T-helper 2 cell treated with Interferon-gamma antibody and Interleukin-4, amounts not matched to agents 100 ng/mL and 5 ng/mL, for 36 hours (primary cell): Measurements from ENCODE around the gene VPS13D. TPM values are rescaled to one million over a fixed set of nuclear protein-coding genes. Genes with fewer than 3 reads are reported as not detected.
"Not testable (repeated sequence)": the region's sequence is repeated elsewhere in the genome, so short reads cannot be mapped to it uniquely, and the experiment has no call there.

Source experiments
- intact Hi-C: fragments of 100-400 bp; cut with micrococcal nuclease; formaldehyde crosslinking; loops from one replicate; pipeline ENCODE4 v1.15.1; 2023
- total RNA-seq: library from RNA; stranded (reverse); gene quantifications from 2 replicates; pipeline ENCODE4 v1.2.3, GENCODE V29; 2022

Gene VPS13D
- total RNA-seq, 1 donor from 2014 or later, result 30.9 TPM

GRCh38 chr1:12443151-12443550 is 213.3 kb downstream of the VPS13D start:
- intact Hi-C loops, result no loop called here

GRCh38 chr1:12444329-12444841 is 214.6 kb downstream of the VPS13D start:
- intact Hi-C loops, result no loop called here

GRCh38 chr1:12445257-12445656 is 215.4 kb downstream of the VPS13D start:
- intact Hi-C loops, result no loop called here

GRCh38 chr1:12446593-12446992 is 216.8 kb downstream of the VPS13D start:
- intact Hi-C loops, result no loop called here

GRCh38 chr1:12447307-12447706 is 217.5 kb downstream of the VPS13D start:
- intact Hi-C loops, result no loop called here

- intact Hi-C loops, result loop anchor here (2.0 kb wide), 2 partner anchors 13 to 63 kb away; no protein-coding TSS in a partner anchor
These were observed 218.1 kb downstream of the VPS13D start for GRCh38 chr1:12447849-12448312.

GRCh38 chr1:12448746-12449177 is 218.9 kb downstream of the VPS13D start:
- intact Hi-C loops, result loop anchor here (1.0 to 2.0 kb wide), 5 partner anchors 10 to 170 kb away; partner anchors contain the start of gene DHRS3

- intact Hi-C loops, result no loop called here
These were observed 220.4 kb downstream of the VPS13D start for GRCh38 chr1:12450090-12450755.

GRCh38 chr1:12450756-12451559 is 221.1 kb downstream of the VPS13D start:
- intact Hi-C loops, result no loop called here

- intact Hi-C loops, result no loop called here
These were observed 221.7 kb downstream of the VPS13D start for GRCh38 chr1:12451560-12451900.

GRCh38 chr1:12452262-12452661 is 222.4 kb downstream of the VPS13D start:
- intact Hi-C loops, result no loop called here

- intact Hi-C loops, result no loop called here
These were observed 223.8 kb downstream of the VPS13D start for GRCh38 chr1:12453400-12454343.

GRCh38 chr1:12454406-12455391 is 224.9 kb downstream of the VPS13D start:
- intact Hi-C loops, result no loop called here

GRCh38 chr1:12456081-12456480 is 226.3 kb downstream of the VPS13D start:
- intact Hi-C loops, result not testable (repeated sequence)

GRCh38 chr1:12456979-12457378 is 227.1 kb downstream of the VPS13D start:
- intact Hi-C loops, result no loop called here

- intact Hi-C loops, result no loop called here
These were observed 227.9 kb downstream of the VPS13D start for GRCh38 chr1:12457771-12458170.

- intact Hi-C loops, result no loop called here
These were observed 228.7 kb downstream of the VPS13D start for GRCh38 chr1:12458571-12458970.

- intact Hi-C loops, result no loop called here
These were observed 230.3 kb downstream of the VPS13D start for GRCh38 chr1:12460121-12460520.

GRCh38 chr1:12460911-12461621 is 231.2 kb downstream of the VPS13D start:
- intact Hi-C loops, result no loop called here
